NK-92 treated with Interleukin-12 subunit alpha and Interleukin-12 subunit beta, amount 100 ng/mL, for 24 hours (cell line): ENCODE results near the gene VAMP7.
"Not testable (repeated sequence)": the region's sequence is repeated elsewhere in the genome, so short reads cannot be mapped to it uniquely, and the experiment has no call there.

Experiments
- DNase-seq: peaks from one replicate; lab custom pipeline; 2025; lab: John Stamatoyannopoulos, UW

VAMP7 gene, protein sequence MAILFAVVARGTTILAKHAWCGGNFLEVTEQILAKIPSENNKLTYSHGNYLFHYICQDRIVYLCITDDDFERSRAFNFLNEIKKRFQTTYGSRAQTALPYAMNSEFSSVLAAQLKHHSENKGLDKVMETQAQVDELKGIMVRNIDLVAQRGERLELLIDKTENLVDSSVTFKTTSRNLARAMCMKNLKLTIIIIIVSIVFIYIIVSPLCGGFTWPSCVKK

GRCh38 chrX:155881158-155881993 is at the start of gene VAMP7:
TSS of gene VAMP7 (plus strand) at chrX:155881345. CDS start at chrX:155889467, 8,122 bp downstream.
- DNase-seq, result peak; percentile 75

DNA sequence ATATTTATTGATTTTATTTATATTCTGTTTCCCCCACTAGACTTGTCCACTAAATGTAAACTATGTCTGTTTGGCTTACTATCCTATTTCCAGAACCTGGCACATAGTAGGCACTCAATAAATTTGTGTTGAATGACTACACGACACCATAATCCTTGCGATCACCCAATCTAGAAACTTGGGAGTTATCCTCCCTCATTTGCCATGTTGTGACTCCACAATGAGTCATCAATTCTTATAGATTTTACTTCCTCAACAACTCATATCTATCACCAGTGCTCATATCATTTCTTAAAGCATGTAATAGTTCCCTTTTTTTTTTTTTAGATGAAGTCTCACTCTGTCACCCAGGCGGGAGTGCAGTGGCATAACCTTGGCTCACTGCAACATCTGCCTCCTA is 39.9 kb upstream of the VAMP7 start:
- DNase-seq, result no peak

DNA sequence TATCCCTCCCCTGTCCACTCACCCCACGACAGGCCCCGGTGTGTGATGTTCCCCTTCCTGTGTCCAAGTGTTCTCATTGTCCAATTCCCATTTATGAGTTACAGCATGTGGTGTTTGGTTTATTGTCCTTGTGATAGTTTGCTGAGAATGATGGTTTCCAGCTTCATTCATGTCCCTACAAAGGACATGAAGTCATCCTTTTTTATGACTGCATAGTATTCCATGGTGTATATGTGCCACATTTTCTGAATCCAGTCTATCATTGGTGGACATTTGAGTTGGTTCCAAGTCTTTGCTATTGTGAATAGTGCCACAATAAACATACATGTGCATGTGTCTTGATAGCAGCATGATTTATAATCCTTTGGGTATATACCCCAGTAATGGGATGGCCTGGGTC is 29.4 kb upstream of the VAMP7 start:
- not testable (repeated sequence) for DNase-seq

DNA sequence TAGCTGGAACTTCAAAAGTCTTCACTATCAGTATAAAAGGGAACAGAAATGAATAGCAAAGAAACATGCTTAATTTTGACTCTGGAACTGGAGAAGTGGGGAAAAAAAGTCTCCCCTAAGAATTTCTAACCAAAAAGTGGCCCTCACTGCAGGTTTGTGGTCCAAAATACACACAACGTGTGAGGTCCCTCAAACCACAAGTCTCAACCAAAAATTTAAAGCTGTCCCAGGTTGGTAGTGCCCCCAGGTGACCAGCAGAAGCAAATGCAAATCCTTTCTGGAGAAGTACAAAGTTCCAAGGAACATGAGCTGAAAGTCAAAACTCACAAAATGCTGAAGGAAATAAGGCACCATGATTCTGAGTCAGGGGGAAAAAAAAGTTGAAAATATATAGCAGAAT is 23.6 kb upstream of the VAMP7 start:
- DNase-seq, result no peak

- no peak for DNase-seq
Measured at GRCh38 chrX:155864655-155865054, 16.5 kb upstream of the VAMP7 start.

DNA sequence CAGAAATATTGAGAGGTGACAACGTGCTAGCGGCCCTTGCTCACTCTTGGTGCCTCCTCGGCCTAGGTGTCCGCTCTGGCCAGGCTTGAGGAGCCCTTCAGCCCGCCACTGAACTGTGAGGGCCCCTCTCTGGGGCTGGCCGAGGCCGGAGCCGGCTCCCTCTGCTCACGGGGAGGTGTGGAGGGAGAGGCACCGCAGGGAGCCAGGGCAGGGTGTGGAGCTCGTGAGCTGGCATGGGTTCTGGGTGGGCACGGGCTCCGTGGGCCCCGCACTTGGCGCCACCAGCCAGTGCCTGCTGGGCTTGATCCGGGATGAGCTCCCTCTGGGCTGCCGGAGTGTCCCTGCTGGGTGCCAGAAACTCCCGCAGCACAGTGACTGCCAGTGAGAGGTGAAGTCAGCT is 16.0 kb upstream of the VAMP7 start:
- no peak for DNase-seq

DNA sequence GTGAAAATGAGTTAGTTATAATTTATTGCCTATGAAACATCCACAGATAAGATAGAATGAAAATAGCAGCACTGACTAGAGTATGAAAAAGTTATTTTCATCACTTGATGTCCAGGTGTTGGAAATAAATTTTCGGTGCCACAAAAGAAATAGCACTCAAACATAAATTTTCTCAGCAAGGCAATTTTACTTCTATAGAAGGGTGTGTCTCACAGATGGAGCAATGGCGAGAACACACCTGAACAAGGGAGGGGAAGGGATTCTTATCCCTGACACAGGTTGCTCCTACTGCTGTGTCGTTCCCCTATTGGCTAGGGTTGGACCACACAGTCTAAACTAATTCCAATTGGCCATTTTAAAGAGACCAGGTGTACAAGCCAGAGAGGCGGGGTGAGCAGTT is 13.3 kb upstream of the VAMP7 start:
- DNase-seq, result no peak

GRCh38 chrX:155870958-155871357 is 10.2 kb upstream of the VAMP7 start:
- no peak for DNase-seq

DNA sequence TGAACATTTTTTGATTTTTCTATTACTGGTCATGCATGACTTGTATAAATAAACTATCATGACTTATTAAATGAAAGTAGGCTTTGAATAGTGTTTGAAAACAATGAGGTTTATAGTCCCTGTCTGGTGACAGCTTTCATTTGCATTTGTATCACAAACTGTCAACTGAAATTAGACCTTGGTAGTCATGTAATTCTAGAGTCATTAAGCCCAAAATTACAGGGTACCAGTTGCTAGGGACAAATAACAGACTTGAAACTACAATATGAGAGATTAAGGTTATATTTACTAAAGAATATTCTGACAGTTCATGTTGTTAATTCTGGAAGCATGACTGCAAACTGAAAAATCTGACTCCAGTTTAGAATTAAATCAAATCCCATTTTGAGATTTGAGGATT is 9.2 kb upstream of the VAMP7 start:
- no peak for DNase-seq

GRCh38 chrX:155873188-155873587 is 8.0 kb upstream of the VAMP7 start:
- DNase-seq, result no peak

GRCh38 chrX:155874571-155875244 is 6.4 kb upstream of the VAMP7 start:
- no peak for DNase-seq

DNA sequence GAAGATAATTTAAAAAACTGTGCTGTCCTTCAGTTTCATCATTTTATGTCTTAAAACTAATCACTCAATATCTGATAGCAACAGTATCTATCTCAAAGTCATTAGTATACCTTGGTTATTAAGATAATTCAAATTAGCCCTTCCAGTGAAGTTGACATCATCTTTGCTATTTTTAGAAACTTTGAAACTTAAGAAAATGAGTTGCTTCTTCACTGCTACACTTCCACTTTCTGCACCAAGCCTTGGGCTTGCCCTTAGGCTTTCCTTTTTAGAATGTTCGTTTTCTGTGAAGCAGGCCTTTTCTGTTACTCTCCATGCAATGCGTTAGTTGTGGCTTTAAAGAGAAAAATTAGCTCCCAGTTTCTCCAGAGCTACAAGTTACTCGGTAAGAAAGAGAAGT is 4.4 kb upstream of the VAMP7 start:
- DNase-seq, result no peak

DNA sequence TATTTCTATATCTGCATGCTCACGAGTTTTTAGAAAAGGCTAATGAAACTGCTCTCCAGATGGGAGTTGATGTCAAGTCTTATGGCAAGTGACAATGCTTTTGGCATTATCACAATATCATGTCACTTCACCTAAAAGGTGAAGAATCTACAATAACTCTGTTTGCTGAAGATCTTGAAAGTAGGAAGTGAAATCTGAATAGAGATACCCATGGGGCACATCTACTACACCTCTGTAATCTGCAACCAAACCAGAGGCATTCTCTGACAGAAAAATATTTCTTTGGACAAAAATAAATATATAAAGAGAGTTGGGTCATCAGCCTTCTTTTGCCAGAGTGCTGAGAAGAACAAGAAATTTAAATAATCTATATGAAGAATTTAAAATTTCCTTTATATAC is 3.9 kb upstream of the VAMP7 start:
- no peak for DNase-seq

DNA sequence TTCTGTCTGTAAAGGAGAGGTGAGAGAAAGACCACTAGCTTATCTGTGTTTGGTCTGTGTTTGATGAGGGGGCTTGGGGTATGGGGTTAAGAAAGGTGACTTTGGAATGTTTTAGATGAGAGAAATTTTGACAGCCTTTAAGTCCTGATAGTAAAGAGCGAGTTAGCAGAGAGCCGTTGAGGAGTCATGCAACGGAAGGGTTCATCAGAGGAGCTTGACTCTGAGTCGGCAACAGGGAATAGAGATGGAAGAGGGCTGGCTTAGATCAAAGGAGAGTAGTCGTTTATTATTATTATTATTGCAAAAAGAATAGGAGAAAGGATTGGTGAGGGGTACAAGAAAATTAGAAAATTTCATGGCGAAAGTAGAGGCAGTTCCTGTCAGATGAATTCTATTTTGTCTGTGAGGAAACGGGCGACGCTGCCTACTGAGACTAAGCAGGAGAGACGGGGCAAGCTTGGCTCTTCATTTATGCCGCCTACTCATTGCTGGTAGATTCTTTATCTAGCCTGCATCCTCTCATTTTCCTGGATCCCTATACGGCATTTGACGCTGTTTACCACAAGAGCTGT is 473 bp upstream of the VAMP7 start:
- no peak for DNase-seq

- DNase-seq, result no peak
Measured at GRCh38 chrX:155886409-155886808, 5.3 kb downstream of the VAMP7 start.

DNA sequence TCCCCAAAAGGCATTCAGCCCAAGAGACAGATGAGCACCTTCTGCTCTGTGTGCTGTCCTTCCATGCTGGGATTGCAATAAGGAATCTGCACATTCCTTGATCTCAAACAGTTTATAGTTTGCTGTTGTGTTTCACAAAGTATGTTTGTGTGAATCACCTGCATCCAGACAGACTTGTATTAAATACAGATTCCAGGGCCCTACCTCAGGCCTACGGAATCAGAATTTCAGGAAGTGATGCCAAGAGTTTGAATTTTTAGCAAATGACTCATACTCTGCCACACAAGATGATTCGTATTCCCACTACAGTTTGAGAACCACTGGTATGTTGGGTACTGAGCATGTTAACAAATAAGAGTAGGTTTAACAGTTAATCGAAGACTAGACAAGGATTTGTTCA is 7.0 kb downstream of the VAMP7 start:
- DNase-seq, result no peak

- DNase-seq, result no peak
Measured at GRCh38 chrX:155889328-155889727, 8.2 kb downstream of the VAMP7 start.

- DNase-seq, result no peak
Measured at GRCh38 chrX:155891446-155892210, 10.5 kb downstream of the VAMP7 start.

DNA sequence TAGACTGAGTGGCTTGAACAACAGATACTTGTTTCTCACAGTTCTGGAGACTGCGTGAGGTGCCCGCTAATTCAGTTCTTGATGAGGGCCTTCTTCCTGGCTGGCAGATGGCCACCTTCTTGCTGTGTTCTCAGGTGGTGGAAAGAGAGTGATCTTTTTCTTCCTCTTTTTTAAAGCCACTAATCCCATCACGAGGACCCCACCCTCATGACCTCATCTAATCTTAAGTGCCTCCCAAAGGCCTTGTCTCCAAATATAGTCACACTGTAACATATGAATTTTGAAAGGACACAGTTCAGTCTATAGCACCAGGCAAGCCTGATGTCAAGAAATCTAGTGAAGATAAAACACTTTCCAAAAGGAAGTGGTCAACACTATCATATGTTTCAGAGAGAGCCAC is 12.4 kb downstream of the VAMP7 start:
- DNase-seq, result no peak

DNA sequence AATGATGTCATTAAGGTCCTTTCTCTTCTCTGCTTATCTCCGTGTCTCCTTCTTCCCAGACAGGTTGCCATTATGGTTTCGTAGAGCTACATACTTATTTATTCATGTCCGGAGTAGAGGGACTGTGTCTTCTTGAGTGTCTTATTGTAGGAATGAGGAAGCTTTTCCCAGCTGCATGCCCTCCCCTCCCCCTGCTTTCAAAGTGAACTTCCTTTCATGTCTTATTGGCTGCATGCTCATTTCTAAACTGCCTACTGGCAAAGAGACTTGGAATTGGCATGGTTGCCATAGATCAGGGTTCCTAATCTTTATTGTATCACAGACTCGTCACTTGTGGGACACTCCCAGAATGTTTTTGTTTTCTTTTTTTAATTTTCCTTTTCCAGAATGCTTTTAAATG is 15.4 kb downstream of the VAMP7 start:
- DNase-seq, result no peak

DNA sequence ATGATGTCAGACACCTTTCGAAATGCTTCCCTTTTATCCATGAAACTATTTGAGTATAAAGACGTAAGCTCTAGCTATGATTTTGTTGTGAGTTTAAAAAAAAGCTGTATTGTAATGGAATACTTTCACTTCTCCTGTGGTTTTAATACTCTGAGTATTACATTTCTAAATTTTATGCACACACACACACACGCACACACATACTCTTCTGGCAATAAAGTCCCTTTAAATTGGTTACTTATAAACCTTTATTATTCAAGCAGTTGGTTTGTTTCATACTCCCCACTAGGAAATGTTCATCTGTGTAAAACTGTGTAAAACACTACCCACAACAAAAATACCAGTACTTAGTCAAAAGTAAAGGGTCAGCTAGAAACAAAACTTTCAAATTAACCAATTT is 18.2 kb downstream of the VAMP7 start:
- DNase-seq, result no peak

GRCh38 chrX:155900765-155901164 is 19.6 kb downstream of the VAMP7 start:
- no peak for DNase-seq
